ENCODE data around the gene YBX2.
"Not testable (repeated sequence)": the region's sequence is repeated elsewhere in the genome, so short reads cannot be mapped to it uniquely, and the experiment has no call there.

YBX2 gene

GRCh38 chr17:7294614-7295153 is at the start of gene YBX2:
YBX2 (minus strand) TSS chr17:7294639; CDS start chr17:7294500, 139 bp downstream.
- peak; percentile 62 for DNase-seq (ENCODE audit: low spot score)

GRCh38 chr17:7343250-7343649 is 48.8 kb upstream of the YBX2 start:
- DNase-seq (ENCODE audit: low spot score), result no peak

GRCh38 chr17:7341842-7342241 is 47.4 kb upstream of the YBX2 start:
- DNase-seq (ENCODE audit: low spot score), result no peak

- no peak for DNase-seq (ENCODE audit: low spot score)
Measured at GRCh38 chr17:7340179-7340578, 45.7 kb upstream of the YBX2 start.

GRCh38 chr17:7337600-7337999 is 43.2 kb upstream of the YBX2 start:
- DNase-seq (ENCODE audit: low spot score), result not testable (repeated sequence)

GRCh38 chr17:7336240-7337175 is 42.1 kb upstream of the YBX2 start, which contains the start of gene ACAP1:
ACAP1 (plus strand) TSS chr17:7336529; CDS start chr17:7336735, 206 bp downstream.
- DNase-seq (ENCODE audit: low spot score), result no peak

GRCh38 chr17:7335765-7336164 is 41.3 kb upstream of the YBX2 start:
- DNase-seq (ENCODE audit: low spot score), result not testable (repeated sequence)

GRCh38 chr17:7334938-7335538 is 40.6 kb upstream of the YBX2 start:
- no peak for DNase-seq (ENCODE audit: low spot score)

- DNase-seq (ENCODE audit: low spot score), result not testable (repeated sequence)
Measured at GRCh38 chr17:7332600-7333069, 38.2 kb upstream of the YBX2 start.

GRCh38 chr17:7332111-7332510 is 37.7 kb upstream of the YBX2 start:
- no peak for DNase-seq (ENCODE audit: low spot score)

GRCh38 chr17:7330638-7331015 is 36.2 kb upstream of the YBX2 start:
- DNase-seq (ENCODE audit: low spot score), result no peak

- DNase-seq (ENCODE audit: low spot score), result peak; percentile 86
Measured at GRCh38 chr17:7329997-7330637, 35.7 kb upstream of the YBX2 start.

GRCh38 chr17:7329374-7329996 is 35.0 kb upstream of the YBX2 start:
- DNase-seq (ENCODE audit: low spot score), result peak; percentile 99

GRCh38 chr17:7328840-7329373 is 34.5 kb upstream of the YBX2 start, which contains the start of gene NEURL4:
NEURL4 (minus strand) TSS chr17:7329335; CDS start chr17:7329312, 23 bp downstream.
- DNase-seq (ENCODE audit: low spot score), result no peak

GRCh38 chr17:7328009-7328408 is 33.6 kb upstream of the YBX2 start:
- no peak for DNase-seq (ENCODE audit: low spot score)

- DNase-seq (ENCODE audit: low spot score), result no peak
Measured at GRCh38 chr17:7327501-7327900, 33.1 kb upstream of the YBX2 start.

GRCh38 chr17:7327056-7327455 is 32.6 kb upstream of the YBX2 start:
- no peak for DNase-seq (ENCODE audit: low spot score)

GRCh38 chr17:7326186-7326585 is 31.7 kb upstream of the YBX2 start:
- no peak for DNase-seq (ENCODE audit: low spot score)

- DNase-seq (ENCODE audit: low spot score), result no peak
Measured at GRCh38 chr17:7325031-7325528, 30.6 kb upstream of the YBX2 start.

- DNase-seq (ENCODE audit: low spot score), result no peak
Measured at GRCh38 chr17:7324438-7324779, 30.0 kb upstream of the YBX2 start.

- DNase-seq (ENCODE audit: low spot score), result peak; percentile 51
Measured at GRCh38 chr17:7323731-7324437, 29.4 kb upstream of the YBX2 start.
